SW 1271 (cell line): ENCODE data around the gene CEBPB.

Experiments used
- DNase-seq, 2 experiments: peaks; one replicate each; lab custom pipeline; 2025; lab: John Stamatoyannopoulos, UW

CEBPB gene

GRCh38 chr20:50214226-50215024 lies 23.8 kb downstream of the CEBPB start:
- no peak for DNase-seq

DNA sequence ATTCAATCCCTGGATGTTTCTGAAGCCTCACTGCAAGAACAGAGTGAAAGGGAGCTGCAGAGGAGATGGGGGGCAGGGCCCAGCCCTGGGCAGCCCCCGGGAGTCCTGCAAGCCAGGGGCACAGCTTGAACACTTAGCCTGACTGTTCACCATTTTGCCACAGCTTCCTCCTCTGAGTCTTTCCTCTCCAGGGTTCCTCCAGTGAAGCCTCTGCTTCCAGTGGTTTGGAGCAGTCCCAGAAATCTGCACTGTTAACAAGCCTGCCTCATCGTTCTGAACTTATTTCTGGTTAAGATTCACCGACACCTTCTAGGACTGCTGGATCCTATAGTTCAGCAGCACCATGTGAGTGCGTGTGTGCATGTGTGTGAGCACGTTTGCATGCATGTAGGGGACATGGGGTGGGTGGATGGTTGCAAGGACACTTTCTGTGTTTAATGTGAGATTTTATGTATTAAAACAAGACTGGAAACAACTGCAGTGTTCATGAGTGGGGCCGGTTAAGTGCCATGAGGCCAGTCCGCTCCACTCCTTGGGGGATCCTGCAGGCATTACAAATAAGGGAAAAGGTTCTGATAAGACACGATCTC lies 24.6 kb downstream of the CEBPB start:
- no peak for DNase-seq

- no peak for DNase-seq
Measured at GRCh38 chr20:50215926-50216325, 25.3 kb downstream of the CEBPB start.

DNA sequence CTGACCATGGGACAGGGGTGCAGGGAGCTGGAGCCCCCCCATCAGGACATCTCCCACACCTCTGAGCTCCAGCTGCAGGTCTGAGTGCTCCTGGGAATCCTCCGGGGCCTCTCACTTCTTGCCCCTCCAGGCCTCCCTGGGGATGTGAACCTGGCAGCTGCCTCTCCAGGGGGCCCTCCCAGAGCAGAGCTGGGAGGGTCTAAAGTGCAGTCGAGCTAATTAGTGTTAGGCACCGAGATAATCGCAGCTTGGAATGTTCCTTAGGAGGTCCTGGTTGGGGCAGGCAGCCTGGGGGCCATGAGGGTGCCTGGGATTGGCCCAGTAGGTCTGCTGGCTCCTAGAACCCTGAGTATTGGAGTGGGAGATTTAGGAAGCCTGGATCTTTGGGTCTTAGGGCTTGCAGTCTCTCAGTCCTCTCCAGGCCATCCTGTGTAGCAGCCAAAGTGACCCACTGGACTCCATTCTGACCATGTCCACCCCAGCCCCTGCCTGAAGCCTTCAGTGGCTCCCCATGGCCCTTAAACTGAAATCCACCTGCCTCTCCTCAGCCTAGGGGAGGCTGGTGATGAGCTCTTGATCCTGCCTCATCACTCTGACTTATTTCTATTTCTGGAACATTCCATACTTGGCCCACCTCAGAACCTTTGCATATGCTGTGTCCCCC lies 26.0 kb downstream of the CEBPB start:
- DNase-seq: no peak

DNA sequence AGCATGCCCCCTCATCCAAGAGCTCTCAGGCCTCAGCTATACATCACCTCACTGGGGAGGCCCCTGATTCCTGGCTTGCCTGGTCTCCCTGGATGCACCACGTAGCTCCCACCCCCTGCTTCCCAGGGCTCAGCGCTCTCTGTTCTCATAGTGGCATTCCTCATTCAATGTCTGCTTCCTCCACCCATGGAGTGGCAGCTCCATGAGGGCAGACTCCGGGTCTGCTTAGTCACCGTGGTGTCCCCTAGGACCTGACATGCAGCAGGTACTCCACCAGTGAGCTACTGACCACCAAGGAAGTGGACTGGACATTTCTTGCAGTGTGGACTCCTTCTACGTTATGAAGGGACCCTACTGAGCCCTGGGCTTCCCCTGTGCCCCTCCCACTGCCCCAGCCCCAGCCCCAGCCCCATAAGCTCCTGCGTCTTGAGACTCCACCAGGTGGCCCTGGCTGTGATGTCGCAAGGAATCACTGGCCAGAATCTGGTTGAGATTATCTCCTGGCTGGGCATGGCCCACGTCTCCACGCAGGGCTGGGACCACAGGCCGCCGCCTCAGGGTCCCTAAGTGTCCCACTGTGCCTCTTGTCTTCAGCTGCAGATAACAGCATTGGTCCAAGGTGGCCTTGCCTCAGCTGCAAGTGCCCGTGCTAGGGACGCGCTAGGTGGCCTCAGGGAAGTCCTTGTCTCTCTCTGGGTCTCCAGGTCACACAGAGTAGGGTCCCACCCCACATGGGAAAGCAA lies 26.7 kb downstream of the CEBPB start:
- no peak for DNase-seq

GRCh38 chr20:50218987-50219435 lies 28.4 kb downstream of the CEBPB start:
- no peak for DNase-seq

DNA sequence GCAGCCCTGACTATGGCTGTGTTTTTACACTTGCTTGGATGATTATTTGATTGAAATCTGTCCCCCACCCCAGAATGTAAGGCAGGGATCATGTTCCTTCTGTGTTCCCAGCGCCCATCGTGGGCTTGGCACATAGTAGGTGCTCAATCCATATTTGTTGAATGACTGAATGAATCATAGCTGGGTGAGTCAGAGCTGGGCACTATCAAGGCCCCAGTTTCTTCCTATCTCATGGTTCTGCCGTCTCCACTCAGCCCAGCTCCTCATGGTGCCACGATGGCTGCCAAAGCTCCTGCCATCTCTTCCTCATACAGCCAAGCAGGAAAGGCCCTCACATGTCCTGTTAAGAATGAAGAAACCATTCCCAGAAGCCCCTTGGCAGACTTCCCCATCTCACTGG lies 29.0 kb downstream of the CEBPB start:
- DNase-seq: no peak

- DNase-seq: no peak
Measured at GRCh38 chr20:50220093-50220893, 29.7 kb downstream of the CEBPB start.

DNA sequence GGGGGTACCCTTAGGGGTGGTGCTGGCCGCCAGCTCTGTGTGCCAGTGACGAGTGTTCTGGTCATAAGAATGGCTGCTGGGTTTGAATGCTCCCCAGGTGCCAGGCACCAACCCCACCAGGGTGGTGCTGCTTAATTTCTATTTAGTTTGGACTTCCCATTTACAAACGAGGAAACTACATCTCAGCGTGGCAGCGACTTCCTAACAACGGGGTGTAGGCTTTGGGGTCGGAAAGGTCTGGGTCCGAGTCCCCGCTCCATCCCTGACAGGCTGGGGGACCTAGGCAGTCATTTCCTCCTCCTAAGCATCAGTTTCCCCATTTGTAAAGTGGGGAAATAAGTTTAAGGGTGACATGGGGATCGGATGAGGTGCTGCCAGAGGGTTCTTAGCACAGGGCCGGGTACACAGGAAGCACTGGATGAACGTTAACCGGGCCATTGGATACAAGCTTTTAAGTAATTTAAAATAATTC lies 30.3 kb downstream of the CEBPB start:
- no peak for DNase-seq

GRCh38 chr20:50221501-50222308 lies 31.1 kb downstream of the CEBPB start:
- DNase-seq: no peak

GRCh38 chr20:50222309-50223038 lies 31.8 kb downstream of the CEBPB start:
- no peak for DNase-seq

DNA sequence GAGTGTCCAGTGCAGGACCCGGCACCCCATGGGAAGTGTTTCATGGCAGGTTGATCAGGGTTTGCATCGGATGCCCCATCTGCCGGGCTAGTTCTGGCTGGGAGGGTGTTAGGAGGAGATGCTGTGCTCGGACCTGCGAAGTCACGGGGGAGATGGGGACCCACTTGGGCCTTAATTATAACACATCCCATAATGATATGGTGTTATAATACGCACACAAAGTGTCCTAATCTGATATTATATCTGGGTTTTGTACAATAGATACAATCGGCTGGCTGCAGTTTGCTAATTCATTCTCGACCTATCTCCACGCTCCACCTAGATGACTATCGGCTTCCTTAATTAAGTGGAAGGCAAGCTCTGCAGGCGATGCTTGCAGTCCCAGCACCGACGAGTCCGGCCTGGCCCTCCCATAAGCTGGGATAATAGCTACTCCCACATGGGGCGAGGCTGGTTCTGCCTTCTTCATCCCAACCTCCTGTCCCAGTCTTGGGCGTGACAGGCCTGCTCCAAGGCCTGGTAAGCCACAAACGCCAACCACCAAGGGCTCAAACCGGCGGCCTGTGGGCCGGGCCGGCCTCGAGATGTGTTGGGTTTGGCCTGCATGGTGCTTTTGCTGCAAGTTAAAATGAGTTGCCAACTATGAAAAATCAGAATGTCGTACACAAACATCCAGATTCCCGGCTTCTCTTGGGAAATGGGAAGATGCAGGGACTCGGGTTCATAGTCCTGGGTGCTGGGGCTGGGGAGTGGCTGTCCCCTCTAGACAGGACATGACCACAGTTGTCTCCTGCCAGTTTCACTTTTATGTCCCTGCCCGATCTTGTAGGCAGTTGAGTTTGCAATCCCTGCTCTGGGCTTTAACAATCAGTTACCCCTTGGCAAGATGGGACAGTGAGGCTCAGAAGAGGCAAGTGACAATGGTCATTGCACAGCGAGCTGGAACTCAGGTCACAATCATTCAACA lies 32.7 kb downstream of the CEBPB start:
- DNase-seq: no peak

DNA sequence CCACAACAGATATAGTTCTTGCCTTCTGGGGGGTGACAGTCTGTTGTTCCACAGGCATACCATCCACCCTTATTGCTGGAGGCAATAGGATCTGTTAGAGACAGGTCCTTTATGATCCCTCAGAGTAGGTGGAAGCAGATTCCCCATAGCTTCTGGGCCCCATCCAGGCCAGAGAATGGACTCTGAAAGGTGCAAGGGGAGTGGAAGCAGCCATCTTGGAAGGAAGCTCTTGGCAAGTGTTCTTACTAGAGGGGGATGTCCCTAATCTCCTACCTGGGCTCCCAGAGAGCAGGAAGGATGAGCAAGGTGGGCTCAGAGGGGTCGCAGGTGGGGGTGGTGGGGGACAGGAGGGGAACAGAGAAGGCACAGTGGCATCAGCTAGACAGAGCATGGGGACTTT lies 33.4 kb downstream of the CEBPB start:
- DNase-seq: no peak

DNA sequence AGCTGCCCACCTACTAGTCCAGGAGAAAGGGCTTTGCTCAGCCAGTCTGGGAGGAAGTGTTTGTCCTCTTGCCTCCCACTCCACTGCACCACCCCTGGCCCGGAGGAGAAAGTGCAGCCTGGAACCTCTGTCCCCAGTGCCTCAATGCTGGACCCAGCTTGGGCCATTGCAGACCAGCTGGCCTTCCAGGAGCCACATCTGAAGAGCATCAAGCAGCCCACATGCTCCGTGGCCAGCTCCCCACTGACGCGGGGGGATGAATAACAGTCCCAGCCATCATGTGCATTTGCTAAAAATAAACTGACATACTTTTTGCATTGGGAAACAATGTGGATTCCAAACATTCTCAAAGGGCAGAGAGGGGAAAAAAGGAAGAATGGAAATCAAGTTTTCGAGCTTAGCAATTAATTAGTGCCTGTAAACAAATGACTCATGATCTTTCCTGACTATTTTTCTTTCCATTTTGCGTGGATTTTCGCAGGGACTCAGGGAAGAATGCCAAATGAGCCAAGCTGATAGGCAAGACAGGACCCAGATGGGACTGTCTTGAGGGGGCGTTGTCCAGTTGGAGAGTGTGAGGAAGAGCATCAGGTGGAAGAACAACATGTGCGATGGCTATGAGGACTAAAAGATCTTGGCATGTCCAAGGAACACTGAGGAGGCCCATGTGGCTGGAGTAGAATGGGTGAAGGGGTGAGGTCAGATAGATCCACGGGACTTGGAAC lies 34.1 kb downstream of the CEBPB start:
- no peak for DNase-seq

DNA sequence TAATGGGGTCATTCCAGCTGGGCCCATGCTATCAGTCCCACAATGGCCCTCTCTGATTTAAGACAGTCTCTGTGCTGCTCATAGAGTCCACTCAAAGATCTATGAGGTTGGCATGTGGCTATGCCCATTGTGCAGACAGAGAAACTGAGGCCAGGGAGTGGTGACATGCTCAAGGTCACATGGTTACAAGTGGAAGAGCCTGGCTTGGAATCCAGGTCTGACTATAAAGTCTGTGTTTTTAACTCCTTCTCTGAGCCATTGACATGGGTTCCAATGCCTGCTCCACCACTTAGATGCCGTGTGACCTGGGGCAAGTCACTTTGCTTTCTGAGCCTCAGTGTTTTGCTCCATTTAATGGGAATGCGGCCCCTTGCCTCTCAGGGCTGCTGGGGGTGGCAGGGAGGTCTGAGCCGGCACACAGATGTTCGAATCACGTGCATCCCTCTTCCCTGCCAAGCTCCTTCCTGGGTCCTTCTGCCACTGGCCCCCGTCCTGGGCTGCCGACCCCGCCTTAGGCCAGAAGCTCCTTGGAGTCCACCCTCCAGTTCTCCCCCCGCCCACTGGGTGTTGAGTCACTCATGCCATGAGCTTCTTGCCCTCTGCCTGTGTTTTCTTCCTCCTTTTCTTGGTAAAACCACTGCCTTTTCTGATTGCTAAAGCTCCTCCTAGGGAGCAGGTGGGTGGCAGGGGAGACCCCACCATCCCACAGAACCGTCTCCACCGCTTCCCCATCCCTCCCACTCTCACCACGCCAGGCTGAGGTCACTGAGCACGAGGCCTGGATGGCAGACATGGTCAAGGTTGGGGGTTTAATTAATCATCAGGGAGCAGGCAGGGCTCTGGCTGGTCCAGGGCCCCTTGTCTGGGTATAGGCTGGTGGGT lies 35.7 kb downstream of the CEBPB start:
- no peak for DNase-seq

- DNase-seq: no peak
Measured at GRCh38 chr20:50227506-50227905, 36.9 kb downstream of the CEBPB start.

- no peak for DNase-seq
Measured at GRCh38 chr20:50229156-50229607, 38.6 kb downstream of the CEBPB start.
